Mucosa of descending colon (tissue), 3 donors: ENCODE measurements around the gene MAP1B. TPM values are rescaled to one million over a fixed set of nuclear protein-coding genes. Genes with fewer than 3 reads are reported as not detected.

Source experiments
- ATAC-seq: fragments of 200-7000 bp; cut with Tn5 transposase; one replicate; pipeline ENCODE4 v1.9.1; 2020; ENCODE audit warnings: mild to moderate bottlenecking, moderate library complexity
- DNase-seq, 3 donors: peaks; one replicate each; pipeline ENCODE4 v3.0.0-alpha.2; 2020
- H3K36me3 ChIP-seq: fragments of 200-600 bp; one replicate; pipeline ENCODE4 v1.8.0; 2021; ENCODE audit warnings: low read depth, mild to moderate bottlenecking
- H3K4me1 ChIP-seq: fragments of 200-600 bp; one replicate; pipeline ENCODE4 v1.8.0; 2021; ENCODE audit warnings: low read depth, mild to moderate bottlenecking
- H3K4me3 ChIP-seq: fragments of 200-600 bp; one replicate; pipeline ENCODE4 v1.8.0; 2021; ENCODE audit warnings: mild to moderate bottlenecking
- H3K9me3 ChIP-seq: fragments of 200-600 bp; one replicate; pipeline ENCODE4 v1.8.0; 2021; ENCODE audit warnings: mild to moderate bottlenecking
- intact Hi-C, 2 donors: fragments of 100-400 bp; cut with DNase I in 1 of 2; cut with micrococcal nuclease in 1 of 2; formaldehyde crosslinking; loops; one replicate each; pipeline versions ENCODE4 v1.11.0 to v1.11.1; 2022; cut with DNase I, micrococcal nuclease
- total RNA-seq, 3 donors: library from RNA; stranded (reverse); fragmentation: NEBNext Ultra II Directional in 2 of 3; extraction: Animal tissue kit (Norgen Biotek cat#: 25700) in 2 of 3; gene quantifications; one replicate each; pipeline versions ENCODE4 v1.2.1 to v1.2.4, GENCODE V29; 2021 to 2023
- TF ChIP-seq, protein P1 (sequence below): fragments of 200-600 bp; IDR thresholded peaks from one replicate; pipeline ENCODE4 v1.8.0; 2022; ENCODE audit warnings: antibody characterized with exemption, mild to moderate bottlenecking
- donor health status: DM: no; HTN: no; CAD: no; lungs with moderate emphysema.
- donor health status: DM: no; HTN: no; CAD: no.
- donor health status: DM: no; HTN: yes; CAD: no.

The MAP1B gene
- total RNA-seq, 3 donors from 2014 or later: 6.5 to 72.3 (median 20.9) TPM

DNA sequence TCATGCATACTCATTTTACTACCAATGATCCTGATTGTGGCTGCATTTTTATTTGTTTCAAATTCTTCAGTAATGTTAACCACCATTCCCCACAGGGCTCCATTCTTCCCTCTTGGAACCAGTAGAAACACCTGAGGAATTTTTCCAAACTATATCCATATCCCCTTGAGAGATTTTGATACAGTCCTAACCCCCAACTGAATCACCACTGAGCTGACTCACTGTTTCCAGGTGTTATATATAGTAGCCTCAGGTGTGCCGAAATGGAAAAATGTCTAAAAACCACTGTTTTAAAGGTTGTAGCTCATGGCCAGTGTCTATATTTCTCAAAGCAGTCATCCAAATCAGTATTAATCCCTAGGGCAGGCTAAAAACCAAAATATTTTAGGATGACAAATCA lies 127.6 kb downstream of the MAP1B start:
- Histone ChIP-seq H3K36me3 (no peaks in the 10 kb centered on the region), H3K4me1 (no peaks in the 10 kb centered on the region), H3K9me3 (no peaks in the 10 kb centered on the region), H3K4me3 (no peak overlapping the region)
- ATAC-seq: no peak
- DNase-seq: no peak
- TF ChIP-seq, protein P1, sequence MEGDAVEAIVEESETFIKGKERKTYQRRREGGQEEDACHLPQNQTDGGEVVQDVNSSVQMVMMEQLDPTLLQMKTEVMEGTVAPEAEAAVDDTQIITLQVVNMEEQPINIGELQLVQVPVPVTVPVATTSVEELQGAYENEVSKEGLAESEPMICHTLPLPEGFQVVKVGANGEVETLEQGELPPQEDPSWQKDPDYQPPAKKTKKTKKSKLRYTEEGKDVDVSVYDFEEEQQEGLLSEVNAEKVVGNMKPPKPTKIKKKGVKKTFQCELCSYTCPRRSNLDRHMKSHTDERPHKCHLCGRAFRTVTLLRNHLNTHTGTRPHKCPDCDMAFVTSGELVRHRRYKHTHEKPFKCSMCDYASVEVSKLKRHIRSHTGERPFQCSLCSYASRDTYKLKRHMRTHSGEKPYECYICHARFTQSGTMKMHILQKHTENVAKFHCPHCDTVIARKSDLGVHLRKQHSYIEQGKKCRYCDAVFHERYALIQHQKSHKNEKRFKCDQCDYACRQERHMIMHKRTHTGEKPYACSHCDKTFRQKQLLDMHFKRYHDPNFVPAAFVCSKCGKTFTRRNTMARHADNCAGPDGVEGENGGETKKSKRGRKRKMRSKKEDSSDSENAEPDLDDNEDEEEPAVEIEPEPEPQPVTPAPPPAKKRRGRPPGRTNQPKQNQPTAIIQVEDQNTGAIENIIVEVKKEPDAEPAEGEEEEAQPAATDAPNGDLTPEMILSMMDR: no peak
- intact Hi-C loops: no loop called here

DNA sequence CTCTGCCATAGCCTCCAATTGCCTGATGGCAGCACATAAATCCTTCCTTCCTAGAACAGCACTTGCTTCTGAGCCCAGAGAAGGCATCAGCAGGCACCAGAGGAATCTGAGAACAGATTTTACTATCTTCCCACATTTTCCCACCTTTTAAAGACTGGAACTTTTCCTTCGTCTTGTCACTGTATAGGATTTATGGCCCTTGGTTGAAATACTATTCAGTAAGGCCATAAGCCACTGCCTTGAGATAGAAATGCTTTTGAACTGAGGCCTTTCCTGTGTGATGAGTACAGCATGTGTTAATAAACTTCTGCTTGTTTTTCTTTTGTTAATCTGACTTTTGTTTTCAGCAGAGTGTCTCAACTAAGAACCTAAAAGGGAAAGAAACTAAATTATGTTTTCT lies 128.4 kb downstream of the MAP1B start:
- Histone ChIP-seq H3K9me3 (no peaks in the 10 kb centered on the region), H3K4me3 (no peak overlapping the region), H3K36me3 (no peaks in the 10 kb centered on the region), H3K4me1 (no peaks in the 10 kb centered on the region)
- TF ChIP-seq, protein P1: no peak
- ATAC-seq (no peak), DNase-seq (no peak)
- intact Hi-C loops: no loop called here

DNA sequence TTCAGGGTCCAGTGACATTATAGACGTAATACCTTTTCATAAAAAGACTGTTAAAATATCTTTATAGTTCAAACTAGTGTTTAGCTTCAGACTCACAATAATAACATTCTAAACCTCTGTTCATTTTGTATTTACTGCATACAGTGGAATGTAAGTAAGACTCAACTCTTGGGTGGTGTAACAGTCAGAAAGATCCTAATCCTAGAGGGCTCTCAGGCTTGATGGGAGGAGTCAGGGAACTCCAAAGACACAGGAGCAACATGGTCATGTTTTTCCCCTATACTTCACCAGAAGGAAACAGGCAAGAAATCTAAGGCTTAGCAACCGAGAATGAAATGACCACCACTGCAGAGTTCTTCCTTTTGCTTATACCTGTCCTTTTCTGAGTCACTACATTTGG lies 130.1 kb downstream of the MAP1B start:
- H3K4me1 ChIP-seq: no peaks in the 10 kb centered on the region
- TF ChIP-seq, protein P1: no peak
- intact Hi-C loops: no loop called here

DNA sequence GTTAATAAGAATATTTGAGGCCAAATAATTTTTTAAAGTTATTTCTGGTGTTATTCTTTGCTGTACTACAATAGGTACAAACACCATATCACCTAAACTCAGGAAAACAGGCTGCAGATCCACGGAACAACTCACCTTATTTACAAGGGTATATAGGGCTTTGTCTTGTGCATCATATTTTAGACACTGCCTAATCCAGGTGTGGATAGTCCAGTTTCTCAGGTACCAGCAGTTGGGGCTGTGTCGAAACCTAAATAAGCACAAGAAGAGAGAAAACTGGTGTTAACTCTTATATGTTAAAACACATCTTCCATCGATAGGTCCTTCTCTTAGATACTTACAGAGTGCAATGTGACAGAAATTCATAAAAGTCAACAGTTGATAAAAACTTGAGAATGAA lies 130.6 kb downstream of the MAP1B start:
- TF ChIP-seq, protein P1: no peak
- Histone ChIP-seq H3K4me1 (no peaks in the 10 kb centered on the region), H3K9me3 (no peaks in the 10 kb centered on the region), H3K36me3 (no peaks in the 10 kb centered on the region), H3K4me3 (no peak overlapping the region)
- ATAC-seq (no peak), DNase-seq (no peak)
- intact Hi-C loops: no loop called here

More for the DNA sequence above, 130.1 kb downstream of the MAP1B start:
- Histone ChIP-seq H3K4me3 (no peak overlapping the region), H3K9me3 (no peaks in the 10 kb centered on the region), H3K36me3 (no peaks in the 10 kb centered on the region)
- ATAC-seq (no peak), DNase-seq (no peak)

DNA sequence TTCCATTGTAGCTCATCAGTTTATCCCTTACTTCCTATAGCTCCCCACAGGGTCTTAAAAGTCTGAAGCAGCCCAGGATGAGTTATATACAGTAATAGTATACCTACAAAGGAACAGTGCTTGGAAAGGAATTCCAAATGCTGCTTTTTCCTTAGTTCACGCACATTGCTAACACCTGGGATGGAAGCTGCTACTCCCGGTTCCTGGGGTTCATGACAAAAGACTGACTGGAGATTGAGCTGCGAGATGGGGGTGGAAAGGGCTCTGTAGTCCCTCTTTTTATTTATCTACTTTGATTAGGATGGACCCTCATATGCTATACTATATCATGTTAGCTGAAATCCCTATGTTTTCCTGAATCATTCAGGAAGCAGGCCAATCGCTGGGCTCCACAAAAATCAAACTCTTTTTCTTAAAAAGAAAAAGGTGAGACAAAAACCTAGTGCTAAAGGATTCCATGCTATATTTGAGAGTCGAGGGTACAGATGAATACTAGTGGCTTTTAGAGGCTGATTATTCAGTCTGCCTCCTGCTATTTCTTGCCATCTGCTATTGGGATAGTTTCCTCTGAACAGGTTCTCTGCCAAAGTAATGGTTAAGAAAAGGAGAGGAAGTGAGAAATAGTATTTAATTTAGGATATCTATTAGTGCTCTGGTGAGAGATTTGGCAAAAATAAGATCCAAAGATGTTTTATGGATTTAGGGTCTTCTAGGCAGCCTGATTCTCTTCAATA lies 131.6 kb downstream of the MAP1B start:
- ATAC-seq (no peak), DNase-seq (no peak)
- intact Hi-C loops: no loop called here
- Histone ChIP-seq H3K36me3 (no peaks in the 10 kb centered on the region), H3K9me3 (no peaks in the 10 kb centered on the region), H3K4me3 (no peak overlapping the region), H3K4me1 (no peaks in the 10 kb centered on the region)
- TF ChIP-seq, protein P1: no peak
